ENCODE measurements around the gene ALOXE3.

The ALOXE3 gene

DNA sequence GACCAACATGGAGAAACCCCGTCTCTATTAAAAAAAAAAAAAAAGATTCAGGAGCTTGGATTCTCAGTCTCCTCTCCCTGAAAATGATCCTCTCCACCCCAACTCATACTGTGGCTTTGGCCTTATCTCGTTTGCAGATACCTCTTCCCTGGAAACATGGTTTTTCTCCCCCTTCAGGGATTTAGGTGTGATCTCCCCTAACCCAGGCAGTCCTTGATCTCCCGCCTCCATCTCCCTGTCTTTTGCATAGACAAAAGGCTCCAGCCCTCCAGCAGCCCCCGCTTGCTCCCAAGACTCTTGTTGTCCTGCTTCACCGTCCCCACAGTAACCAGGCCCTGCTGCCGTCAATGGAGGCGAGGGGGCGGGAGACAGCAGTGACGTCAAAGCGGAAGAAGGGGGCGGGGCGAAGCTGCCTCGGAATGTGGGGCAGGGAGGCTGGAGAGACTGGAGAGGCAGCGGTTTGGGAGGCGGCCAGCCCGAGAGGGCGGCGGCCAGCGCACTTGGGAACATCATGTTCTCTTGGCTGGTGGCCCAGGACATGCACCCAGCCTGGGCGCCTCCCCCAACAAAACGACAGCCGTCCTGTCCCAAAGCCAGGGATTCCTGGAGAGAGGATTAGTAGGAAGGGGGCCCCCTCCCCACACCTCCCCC lies 35.8 kb upstream of the ALOXE3 start:
- DNase-seq: peak; percentile 81

DNA sequence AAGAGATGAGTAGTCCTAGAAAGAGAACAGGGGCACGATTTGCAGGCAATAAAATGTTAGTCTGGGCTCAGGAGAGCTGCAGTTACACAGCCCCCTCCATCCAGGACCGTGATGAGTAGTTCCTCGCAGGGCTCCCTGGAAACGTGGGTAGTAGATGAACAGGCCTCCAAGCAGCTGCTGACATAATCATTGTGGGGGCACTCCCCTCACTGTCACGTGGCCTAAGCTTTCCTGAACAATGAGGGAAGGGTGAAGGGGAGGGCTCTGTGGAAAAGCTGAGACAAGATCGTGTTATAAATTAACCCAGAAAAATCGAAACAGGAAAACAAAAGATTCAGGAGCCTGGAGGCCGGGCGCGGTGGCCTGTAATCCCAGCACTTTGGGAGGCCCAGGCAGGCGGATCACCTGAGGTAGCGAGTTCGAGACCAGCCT lies 35.2 kb upstream of the ALOXE3 start:
- DNase-seq: peak; percentile 46

- no peak for DNase-seq
Observed at GRCh38 chr17:8153031-8153451, 34.7 kb upstream of the ALOXE3 start.

GRCh38 chr17:8152112-8152775 lies 33.9 kb upstream of the ALOXE3 start, which contains the start of gene PER1:
Gene PER1 (minus strand): TSS chr17:8152404. CDS start chr17:8150706, 1,698 bp downstream.
- peak; percentile 87 for DNase-seq

DNA sequence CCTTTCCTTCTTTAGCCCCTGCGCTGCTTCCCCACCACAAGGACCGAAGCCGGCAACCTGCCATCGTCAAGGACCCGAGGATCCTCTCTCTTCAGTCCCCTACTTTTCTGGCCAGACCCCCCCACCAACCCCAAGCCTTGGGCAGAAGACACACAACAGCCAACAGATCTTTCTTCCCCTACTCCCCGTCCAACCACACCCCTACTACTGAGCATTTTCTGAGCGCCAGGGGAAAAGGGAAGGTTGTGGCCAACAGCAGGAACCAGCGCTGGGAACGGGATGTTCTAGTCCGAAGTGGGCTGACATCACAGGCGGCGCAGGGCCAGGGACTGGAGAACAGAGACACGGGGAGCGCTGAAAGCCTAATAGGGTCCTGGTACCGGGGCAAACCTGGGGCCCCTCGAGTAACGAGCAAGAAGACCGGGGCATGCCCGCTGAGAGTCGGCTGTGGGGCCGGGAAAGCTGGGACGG lies 33.4 kb upstream of the ALOXE3 start:
- DNase-seq: no peak

GRCh38 chr17:8151120-8151640 lies 32.9 kb upstream of the ALOXE3 start:
- DNase-seq: peak; percentile 84

DNA sequence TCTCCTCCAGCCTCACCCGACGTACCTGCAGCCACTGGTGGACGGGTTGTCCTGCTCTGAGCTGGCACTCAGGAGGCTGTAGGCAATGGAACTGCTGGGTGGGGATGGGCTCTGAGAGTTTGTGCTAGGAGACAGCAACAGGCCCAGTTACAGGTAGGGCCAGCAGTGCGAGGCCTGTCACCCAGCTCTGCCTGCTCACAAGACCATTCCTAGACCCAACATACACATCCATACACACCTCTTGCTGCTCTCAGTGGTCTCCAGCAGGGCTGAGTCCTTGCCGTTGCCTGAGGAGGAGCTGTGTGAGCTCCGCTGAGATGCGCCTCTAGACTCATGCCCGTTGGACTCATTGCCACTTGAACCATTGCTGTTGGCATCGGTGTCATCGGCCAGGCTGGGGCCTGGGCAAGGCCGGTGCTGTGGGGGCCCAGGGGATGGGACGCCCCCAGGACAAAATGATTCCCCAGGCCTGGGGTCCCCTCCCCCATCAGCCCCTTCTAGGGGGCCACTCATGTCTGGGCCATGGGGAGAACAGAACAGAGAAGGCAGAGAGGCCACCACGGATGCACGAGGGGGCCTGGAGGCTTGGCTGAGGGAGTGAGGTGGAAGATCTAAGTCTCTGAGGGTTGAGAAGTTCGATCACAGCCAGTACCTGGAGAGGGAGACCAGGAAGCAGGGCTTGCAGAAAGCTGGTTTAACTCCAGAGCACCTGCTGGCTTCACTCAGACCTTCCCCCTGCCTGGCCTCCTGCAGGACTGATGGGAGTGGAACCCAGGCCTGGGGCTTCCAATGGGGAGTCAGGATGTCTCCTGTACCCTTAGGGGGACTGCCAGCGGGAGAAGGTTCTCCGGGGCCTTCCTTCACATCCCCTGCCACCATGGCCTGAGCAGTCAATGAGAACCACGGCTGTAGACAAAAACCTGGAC lies 32.1 kb upstream of the ALOXE3 start:
- DNase-seq: no peak

DNA sequence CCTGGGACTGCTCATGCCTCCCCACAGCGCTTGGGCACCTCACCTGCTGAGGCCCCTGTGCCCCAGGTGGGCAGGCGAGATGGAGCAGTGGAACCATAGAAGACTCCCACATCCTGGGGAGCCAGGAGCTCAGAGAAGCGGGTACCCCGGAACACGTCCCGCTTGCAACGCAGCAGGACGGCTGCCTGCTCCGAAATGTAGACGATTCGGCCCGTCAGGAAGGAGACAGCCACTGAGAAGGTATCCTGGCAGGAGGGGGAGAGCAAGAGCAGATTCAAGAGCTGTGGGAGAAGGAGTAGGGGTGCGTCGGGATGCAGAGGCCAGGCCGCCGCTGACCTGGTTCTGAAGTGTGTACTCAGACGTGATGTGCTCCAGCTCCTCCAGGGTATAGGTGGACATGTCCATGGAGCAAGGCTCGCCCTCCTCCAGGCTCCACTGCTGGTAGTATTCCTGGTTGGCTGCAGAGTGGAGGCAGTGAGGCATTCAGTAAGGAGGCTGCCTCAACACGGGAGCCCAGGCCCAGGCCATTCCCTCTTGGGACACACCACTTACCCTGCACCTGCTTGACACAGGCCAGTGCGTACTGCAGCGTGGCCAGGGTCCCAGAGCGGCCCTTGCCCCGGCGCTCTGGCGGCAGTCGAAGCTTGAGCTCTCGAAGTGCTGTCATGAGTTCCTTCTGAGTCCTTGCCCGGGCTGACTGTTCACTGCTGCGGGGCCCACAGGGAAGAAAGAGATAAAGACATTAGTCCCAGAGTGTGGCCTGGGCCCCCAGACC lies 31.3 kb upstream of the ALOXE3 start:
- DNase-seq: no peak

DNA sequence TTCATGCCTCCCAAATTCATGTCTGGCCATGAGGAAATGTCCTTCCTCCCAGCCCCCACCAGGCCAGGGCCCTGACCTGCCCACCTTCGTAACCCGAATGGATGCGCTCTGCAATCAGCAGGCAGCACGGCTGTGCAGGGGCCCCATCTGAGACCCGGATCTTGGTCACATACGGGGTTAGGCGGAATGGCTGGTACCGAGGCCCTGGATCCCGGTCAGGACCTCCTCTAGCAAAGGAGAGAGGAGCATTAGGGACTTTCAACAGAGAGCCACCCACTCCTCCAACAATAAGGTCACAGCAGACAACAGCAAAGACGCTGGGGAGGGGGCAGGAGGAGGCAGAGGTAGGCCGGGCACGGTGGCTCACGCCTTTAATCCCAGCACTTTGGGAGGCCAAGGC lies 30.2 kb upstream of the ALOXE3 start:
- no peak for DNase-seq

DNA sequence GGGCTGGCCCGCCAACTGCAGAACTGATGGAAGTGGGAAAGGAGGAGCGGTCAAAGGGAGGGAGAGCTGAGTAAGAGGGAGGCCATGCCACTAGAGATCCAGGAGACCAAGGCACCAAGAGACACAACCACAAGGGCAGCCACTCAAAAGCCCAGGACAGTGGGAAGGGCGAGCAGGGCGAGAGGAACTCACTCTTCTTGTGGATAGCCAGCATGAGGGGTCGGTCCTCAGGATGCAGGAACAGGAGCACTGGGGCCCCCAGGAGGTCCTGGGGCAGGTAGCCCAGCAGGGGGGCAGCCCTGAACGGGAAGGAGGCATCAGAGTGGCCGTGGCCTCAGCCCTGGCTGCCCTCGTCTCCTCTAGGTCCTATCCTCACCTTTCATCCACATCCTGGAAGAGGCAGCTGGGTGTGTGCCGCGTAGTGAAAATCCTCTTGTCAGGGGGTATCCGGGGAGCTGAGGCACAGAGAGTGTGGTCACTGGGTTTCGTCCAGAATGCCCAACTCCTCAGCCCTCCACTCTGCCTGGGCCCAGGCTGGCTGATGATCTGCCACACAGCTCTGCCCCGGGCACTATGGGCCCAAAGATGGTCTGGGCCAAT lies 29.6 kb upstream of the ALOXE3 start:
- no peak for DNase-seq

DNA sequence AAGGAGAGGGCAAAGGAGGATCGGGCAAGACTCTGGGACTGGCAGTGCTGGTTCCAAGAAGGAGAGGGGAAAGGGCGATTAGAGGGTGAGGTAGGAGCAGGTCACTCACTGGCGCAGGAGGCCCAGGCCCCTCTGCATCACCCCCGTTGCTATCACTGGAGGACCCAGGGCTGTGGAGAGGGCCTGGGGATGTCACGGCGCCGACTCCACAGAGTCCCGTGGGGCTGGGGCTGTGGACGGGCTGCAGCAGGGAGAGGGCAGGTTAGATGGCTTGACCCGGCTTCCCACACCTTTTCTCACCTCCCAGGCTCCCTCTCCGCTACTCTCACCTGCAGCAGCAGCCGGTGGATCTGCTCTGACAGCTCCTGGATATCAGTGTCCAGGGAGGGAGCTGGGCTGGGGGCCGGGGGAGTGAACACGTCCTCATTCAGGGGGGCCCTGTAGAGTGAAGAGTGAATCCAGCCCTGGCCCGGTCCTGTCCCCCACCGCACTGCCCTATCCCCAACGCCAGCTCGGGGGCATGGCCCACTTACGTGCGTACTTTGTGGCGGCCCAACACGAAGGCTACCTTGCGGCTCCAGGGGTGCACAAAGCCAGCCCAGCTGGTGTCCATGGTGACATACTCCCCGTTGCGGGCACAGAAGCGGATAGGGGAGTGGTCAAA lies 29.0 kb upstream of the ALOXE3 start:
- DNase-seq: no peak

- DNase-seq: no peak
Observed at GRCh38 chr17:8146381-8147140, 28.2 kb upstream of the ALOXE3 start.

GRCh38 chr17:8145811-8146210 lies 27.5 kb upstream of the ALOXE3 start:
- DNase-seq: no peak

GRCh38 chr17:8144401-8145231 lies 26.3 kb upstream of the ALOXE3 start:
- DNase-seq: no peak

- no peak for DNase-seq
Observed at GRCh38 chr17:8143581-8144400, 25.5 kb upstream of the ALOXE3 start.

GRCh38 chr17:8142887-8143580 lies 24.7 kb upstream of the ALOXE3 start:
- no peak for DNase-seq

GRCh38 chr17:8142158-8142886 lies 24.0 kb upstream of the ALOXE3 start:
- no peak for DNase-seq
